Measurements from ENCODE around the gene ASXL3.

Gene ASXL3

GRCh38 chr18:33660696-33661310 is 82.8 kb downstream of the ASXL3 start:
- no peak for DNase-seq (ENCODE audit: low spot score)

GRCh38 chr18:33664241-33664874 is 86.3 kb downstream of the ASXL3 start:
- DNase-seq (ENCODE audit: low spot score), result no peak

DNA sequence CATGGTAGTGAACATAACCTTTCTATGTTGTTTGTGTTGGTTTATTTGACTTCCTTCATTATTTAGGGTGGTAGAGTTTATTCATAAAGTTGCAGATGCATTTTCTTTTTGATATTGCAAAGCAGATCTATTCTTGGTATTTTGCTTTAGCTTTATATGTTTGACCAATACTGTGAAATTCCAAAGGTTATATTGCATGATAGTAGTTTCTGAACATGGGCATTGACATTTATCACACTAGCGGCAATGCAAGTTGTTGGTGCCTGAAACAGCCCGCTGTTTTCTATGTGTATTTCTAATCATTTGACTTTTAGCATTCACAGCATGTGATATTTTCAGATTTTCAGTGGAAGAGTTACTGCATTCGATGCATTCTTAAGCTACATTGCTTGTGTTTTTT is 87.2 kb downstream of the ASXL3 start:
- DNase-seq (ENCODE audit: low spot score), result no peak

- no peak for DNase-seq (ENCODE audit: low spot score)
Measured at GRCh38 chr18:33665641-33666040, 87.6 kb downstream of the ASXL3 start.

GRCh38 chr18:33666915-33667314 is 88.9 kb downstream of the ASXL3 start:
- no peak for DNase-seq (ENCODE audit: low spot score)

DNA sequence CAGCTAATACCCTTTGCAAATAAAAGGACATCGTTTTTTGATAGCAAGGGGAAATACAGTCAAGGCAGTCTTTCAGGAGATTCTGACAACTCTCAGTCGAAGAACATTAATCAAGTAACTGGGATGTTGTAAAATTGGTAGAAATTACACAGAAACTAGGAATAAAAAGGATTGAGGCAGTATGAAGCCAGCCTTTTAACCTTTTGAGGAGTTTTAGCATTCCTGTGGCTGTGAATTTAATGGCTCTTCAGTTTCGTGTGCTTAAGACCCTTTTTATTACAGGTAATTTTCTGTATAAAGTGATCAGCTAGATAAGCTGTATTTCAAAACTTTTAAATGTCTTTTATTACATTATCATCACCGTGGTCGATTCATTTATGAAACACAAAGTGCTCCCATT is 91.6 kb downstream of the ASXL3 start:
- DNase-seq (ENCODE audit: low spot score), result no peak

DNA sequence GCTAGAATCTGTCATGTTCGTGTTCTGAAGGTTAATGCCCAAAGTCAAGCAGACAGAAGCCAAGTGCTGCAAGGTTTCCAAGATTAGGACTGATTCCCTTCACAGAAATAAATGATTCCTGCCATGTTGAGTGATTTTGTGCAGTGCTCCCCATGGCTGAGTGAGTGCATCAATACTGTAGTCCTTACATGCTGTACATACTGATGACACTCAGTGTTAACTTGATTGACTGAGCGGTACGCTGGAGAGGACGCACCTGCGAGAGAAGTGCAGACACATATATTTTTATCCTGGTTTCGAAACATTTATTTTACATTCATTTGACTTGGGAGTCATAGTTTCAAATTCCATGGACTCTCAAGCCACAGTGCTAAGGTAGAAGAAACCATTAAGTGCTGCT is 92.0 kb downstream of the ASXL3 start:
- DNase-seq (ENCODE audit: low spot score), result no peak

DNA sequence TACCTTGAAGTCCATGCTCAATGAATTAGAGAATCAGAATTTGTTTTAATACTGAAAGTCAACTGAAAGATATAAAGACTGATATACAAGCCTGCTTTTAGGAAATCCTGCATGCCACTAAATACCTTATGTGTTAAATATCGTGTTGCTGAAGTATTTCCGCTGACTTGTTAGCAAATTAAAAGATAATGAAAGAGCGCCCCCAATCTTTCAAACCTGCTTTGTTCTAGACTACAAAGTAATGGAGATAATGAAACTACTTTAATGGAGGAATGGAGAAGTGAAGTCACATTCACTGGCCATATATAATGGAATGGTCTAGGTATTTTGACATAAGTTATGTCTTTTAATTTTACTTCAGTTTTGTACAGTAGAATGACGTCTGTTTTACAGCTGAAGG is 95.7 kb downstream of the ASXL3 start:
- no peak for DNase-seq (ENCODE audit: low spot score)

DNA sequence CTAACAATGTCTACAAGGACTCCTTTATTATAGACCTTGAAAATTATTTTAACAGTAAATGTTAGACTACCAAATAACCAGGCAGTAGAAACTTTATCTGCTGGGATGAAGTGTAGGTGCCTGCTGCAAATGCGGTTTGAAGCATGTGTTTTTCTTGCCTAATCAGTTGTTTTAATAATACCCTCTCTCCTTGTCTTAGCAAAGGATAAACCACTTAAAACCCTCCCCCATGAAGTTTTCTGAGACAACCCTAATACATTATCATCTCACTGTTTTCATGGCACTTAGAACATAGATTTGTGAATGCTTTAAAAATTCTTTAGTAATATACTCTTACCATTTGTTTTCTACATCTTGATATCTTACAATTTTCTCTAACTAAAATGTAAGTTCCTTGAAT is 98.6 kb downstream of the ASXL3 start:
- DNase-seq (ENCODE audit: low spot score), result no peak

DNA sequence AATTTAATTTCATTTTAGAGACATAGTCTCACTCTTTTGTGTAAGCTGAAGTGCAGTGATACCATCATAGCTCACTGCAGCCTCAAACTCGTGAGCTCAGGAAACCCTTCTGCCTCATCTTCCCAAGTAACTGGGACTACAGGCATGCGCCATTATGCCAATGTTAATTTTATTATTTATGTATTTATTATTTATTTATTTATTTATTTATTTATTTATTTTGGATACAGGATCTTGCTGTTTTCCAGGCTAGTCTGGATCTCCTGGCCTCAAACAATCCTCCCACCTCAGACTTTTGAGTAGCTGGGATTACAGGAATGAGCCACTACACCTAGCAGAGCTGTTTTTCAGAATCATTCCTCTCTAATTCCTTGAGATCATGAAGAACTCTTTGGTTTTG is 99.9 kb downstream of the ASXL3 start:
- no peak for DNase-seq (ENCODE audit: low spot score)

DNA sequence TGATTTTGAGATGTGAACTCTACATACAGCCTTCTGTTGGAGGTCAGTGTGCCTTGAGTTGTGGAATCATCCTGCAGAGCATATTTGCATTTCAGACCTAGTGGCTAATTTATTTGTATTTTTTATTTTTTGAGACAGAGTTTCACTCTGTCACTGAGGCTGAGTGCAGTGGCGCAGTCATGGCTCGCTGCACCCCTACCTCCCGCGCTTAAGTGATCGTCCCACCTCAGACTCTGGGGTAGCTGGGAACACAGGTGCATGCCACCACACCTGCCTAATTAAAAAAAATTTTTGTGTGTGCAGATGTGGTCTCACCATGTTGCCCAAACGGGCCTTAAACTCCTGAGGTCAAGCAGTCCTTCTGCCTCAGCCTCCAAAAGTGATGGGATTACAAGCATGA is 104.4 kb downstream of the ASXL3 start:
- no peak for DNase-seq (ENCODE audit: low spot score)

- DNase-seq (ENCODE audit: low spot score), result no peak
Measured at GRCh38 chr18:33694593-33694992, 116.6 kb downstream of the ASXL3 start.

DNA sequence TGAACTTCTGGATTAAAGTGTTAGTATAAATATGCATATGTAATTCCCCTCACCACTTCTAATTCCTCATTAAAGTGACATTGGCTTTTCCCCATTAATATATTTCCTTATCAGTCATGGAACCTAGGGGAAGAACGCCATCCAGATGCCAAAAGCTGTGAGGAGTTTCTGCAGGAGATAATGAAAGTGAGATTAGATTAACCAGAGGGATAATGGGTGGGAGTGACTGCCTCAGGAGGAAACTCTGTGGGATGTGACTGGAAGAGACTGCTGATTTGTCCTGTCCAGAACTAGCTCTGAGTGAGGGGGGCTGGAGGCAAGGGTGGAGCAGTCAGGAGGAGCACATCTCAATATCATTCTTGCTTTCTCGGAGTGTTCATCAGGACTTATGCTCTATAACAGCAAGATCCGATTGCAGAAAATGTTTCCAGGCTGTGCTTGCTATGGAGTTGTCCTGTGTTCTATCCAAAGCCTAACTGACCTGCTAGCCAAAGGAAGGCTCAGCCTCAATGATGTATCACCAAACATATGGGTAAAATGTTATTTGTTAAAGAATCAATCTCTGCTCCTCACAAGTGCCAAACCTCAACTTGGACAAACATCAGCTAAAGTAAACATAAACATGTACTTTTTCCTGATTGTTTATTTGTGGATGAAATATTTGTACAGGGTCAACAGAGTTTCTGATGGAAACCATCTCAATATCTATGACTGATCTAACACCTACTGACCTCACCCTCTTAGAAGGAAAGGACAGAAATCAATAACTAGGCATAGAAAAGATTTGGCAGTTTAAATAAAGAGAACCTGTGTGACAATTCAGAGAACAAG is 118.5 kb downstream of the ASXL3 start:
- DNase-seq (ENCODE audit: low spot score), result no peak

DNA sequence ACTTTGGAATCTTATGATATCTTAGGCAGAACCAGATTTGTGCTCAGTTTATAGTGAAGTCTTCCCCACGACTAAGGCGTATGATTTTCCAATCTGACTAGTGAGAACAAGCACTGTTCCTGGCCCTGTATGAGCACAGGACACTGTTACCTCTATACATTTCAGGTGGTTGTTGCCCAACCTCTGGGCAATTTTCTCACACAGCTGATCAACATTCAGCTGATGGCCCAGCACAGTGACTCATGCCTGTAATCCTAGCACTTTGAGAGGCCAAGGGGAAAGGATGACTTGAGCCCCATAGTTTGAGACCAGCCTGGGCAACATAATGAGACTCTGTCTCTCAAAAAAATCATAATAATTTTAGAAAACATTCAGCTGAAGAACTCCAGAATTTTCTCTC is 119.5 kb downstream of the ASXL3 start:
- no peak for DNase-seq (ENCODE audit: low spot score)

- no peak for DNase-seq (ENCODE audit: low spot score)
Measured at GRCh38 chr18:33699372-33699771, 121.4 kb downstream of the ASXL3 start.

- DNase-seq (ENCODE audit: low spot score), result no peak
Measured at GRCh38 chr18:33700513-33700976, 122.5 kb downstream of the ASXL3 start.

DNA sequence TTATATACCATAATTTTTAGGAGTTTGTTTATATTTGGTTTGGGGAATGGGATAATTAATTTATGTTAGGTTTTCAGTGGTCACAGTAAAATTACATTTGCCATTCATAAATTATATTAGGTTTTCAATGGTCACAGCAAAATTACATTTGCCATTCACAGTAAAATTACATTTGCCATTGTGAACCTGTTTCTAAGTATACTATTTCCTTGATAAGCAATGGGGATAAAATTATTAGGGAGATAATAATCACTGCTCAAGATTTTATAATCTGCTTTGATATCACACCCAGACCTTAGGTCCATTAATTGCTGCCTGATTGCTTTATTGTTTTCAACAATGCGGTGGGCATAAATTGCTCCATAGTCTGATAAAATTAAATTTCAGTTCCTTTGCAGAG is 124.6 kb downstream of the ASXL3 start:
- DNase-seq (ENCODE audit: low spot score), result no peak

GRCh38 chr18:33706391-33706790 is 128.4 kb downstream of the ASXL3 start:
- DNase-seq (ENCODE audit: low spot score), result no peak

DNA sequence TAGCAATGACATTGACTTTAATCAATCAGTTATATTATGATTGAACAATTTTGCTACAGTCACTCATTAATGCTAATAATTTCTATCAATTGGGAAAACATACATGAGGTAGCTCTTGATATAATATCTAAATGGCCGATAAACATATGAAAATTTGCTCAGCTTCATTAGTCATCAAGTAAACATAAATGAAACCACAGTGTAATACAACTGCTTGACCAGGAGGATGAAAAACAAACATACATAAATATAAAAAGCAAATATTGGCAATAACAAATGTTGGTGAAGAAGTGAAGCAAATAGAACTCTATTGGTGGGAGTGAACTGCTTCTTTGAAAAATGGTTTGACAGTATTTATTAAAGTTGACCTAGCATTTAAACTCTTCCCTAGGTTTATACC is 130.9 kb downstream of the ASXL3 start:
- DNase-seq (ENCODE audit: low spot score), result no peak

DNA sequence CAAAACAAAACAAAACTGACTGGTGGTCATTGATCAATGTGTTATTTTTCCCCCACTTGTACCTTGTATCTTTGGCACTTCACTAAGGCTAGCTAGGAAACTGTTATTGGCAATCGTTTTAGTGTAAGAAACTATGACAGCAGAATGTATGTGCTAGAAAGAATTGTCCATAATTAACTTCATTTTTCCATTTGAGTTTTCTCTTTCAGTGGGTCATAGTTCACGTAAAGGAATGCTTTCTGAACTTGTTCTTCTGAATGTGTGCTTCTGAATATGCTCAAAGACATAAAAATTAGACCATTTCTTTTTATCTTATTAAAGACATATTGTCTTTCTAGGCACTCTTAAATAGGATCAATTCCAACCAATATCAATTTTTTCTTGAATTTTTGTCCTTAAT is 132.2 kb downstream of the ASXL3 start:
- DNase-seq (ENCODE audit: low spot score), result no peak

GRCh38 chr18:33711514-33711913 is 133.5 kb downstream of the ASXL3 start:
- no peak for DNase-seq (ENCODE audit: low spot score)

- DNase-seq (ENCODE audit: low spot score), result no peak
Measured at GRCh38 chr18:33712719-33713118, 134.7 kb downstream of the ASXL3 start.

DNA sequence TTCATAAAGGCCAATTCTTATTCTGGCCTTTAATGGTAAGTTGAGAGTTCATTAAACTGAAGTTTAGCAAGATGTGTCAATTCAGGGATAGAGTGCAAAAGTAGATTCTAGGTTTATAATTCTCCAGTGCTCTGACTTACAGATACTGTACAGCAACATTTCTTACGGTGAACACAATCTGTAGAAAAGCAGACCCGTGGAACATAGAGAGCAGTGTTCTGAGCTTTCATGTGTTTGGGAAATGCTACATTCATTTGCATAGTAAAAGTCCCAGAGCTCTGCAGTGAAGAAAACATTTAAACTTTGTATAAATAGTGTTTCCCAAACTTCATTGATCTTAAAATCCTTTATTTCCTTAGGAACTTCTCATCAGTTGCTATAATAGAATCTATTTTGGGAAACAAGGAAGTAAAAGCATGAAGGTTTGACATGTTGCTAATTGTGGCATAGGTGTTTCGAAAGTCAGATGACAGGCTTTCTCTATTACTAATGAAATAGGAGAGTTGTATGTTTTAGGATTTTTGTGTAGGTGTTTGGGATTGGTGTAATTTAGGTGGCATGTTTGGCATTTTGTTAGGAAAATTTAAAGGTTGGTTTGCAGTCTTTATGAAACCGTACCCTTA is 138.2 kb downstream of the ASXL3 start:
- DNase-seq (ENCODE audit: low spot score), result no peak
